ENCODE results near the gene NCS1. TPM values are rescaled to one million over a fixed set of nuclear protein-coding genes. Genes with fewer than 3 reads are reported as not detected.

NCS1 gene
- total RNA-seq, 1 donor from 2014 or later: 50.0 TPM

- Mint-ChIP-seq H3K4me1 (ENCODE audit: low read depth) (peaks cover 17% of the 10 kb centered on the region), H3K27me3 (ENCODE audit: low read depth) (no peaks in the 10 kb centered on the region), H3K9me3 (ENCODE audit: low read depth) (no peaks in the 10 kb centered on the region), H3K36me3 (ENCODE audit: low read depth) (no peaks in the 10 kb centered on the region), H3K27ac (ENCODE audit: unreplicated experiment) (no peak overlapping the region), H3K4me3 (ENCODE audit: unreplicated experiment) (no peak overlapping the region)
- DNase-seq (ENCODE audit: low spot score): no peak
- no peak for TF ChIP-seq CTCF (IDR thresholded peaks at IDR 0.05)
These were observed 35.2 kb downstream of the NCS1 start for GRCh38 chr9:130207241-130207992.

GRCh38 chr9:130208600-130209347 is 36.6 kb downstream of the NCS1 start:
- Mint-ChIP-seq H3K4me3 (ENCODE audit: unreplicated experiment) (no peak overlapping the region), H3K27me3 (ENCODE audit: low read depth) (no peaks in the 10 kb centered on the region), H3K9me3 (ENCODE audit: low read depth) (no peaks in the 10 kb centered on the region), H3K27ac (ENCODE audit: unreplicated experiment) (peak overlapping the region; percentile 42), H3K4me1 (ENCODE audit: low read depth) (peaks cover 18% of the 10 kb centered on the region), H3K36me3 (ENCODE audit: low read depth) (no peaks in the 10 kb centered on the region)
- TF ChIP-seq CTCF (IDR thresholded peaks at IDR 0.05): no peak
- no peak for DNase-seq (ENCODE audit: low spot score)

- H3K27me3 Mint-ChIP-seq (ENCODE audit: low read depth): no peaks in the 10 kb centered on the region
- H3K4me1 Mint-ChIP-seq (ENCODE audit: low read depth): peaks cover 25% of the 10 kb centered on the region
- DNase-seq (ENCODE audit: low spot score): no peak
- no peak for TF ChIP-seq CTCF (IDR thresholded peaks at IDR 0.05)
- no peak overlapping the region for H3K4me3 Mint-ChIP-seq (ENCODE audit: unreplicated experiment)
- H3K9me3 Mint-ChIP-seq (ENCODE audit: low read depth): no peaks in the 10 kb centered on the region
- H3K36me3 Mint-ChIP-seq (ENCODE audit: low read depth): no peaks in the 10 kb centered on the region
- peak overlapping the region; percentile 17 for H3K27ac Mint-ChIP-seq (ENCODE audit: unreplicated experiment)
These were observed 37.2 kb downstream of the NCS1 start for GRCh38 chr9:130209422-130209821.

- Mint-ChIP-seq H3K36me3 (ENCODE audit: low read depth) (no peaks in the 10 kb centered on the region), H3K27ac (ENCODE audit: unreplicated experiment) (no peak overlapping the region), H3K4me1 (ENCODE audit: low read depth) (peaks cover 40% of the 10 kb centered on the region), H3K4me3 (ENCODE audit: unreplicated experiment) (no peak overlapping the region), H3K9me3 (ENCODE audit: low read depth) (no peaks in the 10 kb centered on the region), H3K27me3 (ENCODE audit: low read depth) (no peaks in the 10 kb centered on the region)
- TF ChIP-seq CTCF (IDR thresholded peaks at IDR 0.05): no peak
- no peak for DNase-seq (ENCODE audit: low spot score)
These were observed 39.5 kb downstream of the NCS1 start for GRCh38 chr9:130211548-130212226.
